SK-N-SH (cell line): ENCODE measurements around the gene DSCAML1.

Source experiments
- CTCF ChIP-seq: fragments of 200-600 bp; sonication (generic); IDR thresholded peaks from 2 replicates; pipeline ENCODE4 v1.6.1; 2017; ENCODE audit warnings: antibody characterized with exemption, mild to moderate bottlenecking, moderate library complexity
- GABPA ChIP-seq: IDR thresholded peaks from 2 replicates; pipeline ENCODE4 v1.4.0; 2012; ENCODE audit warnings: low read depth, mild to moderate bottlenecking
- USF2 ChIP-seq: fragments of 150-350 bp; IDR thresholded peaks from 2 replicates; pipeline ENCODE4 v1.6.1; 2017; ENCODE audit warnings: antibody characterized with exemption, low read length, low read depth, borderline replicate concordance

- TF ChIP-seq CTCF (no peak), USF2 (no peak), GABPA (no peak)
Measured at GRCh38 chr11:117841551-117842031, 44.6 kb upstream of the DSCAML1 start.
